HG03095 (cell line): ENCODE data around the gene TBX1.

Experiments used
- ATAC-seq: cut with Tn5 transposase; IDR thresholded peaks from one replicate; pipeline ENCODE4 v1.9.1; 2021; ENCODE audit warnings: moderate library complexity; ENCODE audit not compliant: unreplicated experiment

TBX1 gene

DNA sequence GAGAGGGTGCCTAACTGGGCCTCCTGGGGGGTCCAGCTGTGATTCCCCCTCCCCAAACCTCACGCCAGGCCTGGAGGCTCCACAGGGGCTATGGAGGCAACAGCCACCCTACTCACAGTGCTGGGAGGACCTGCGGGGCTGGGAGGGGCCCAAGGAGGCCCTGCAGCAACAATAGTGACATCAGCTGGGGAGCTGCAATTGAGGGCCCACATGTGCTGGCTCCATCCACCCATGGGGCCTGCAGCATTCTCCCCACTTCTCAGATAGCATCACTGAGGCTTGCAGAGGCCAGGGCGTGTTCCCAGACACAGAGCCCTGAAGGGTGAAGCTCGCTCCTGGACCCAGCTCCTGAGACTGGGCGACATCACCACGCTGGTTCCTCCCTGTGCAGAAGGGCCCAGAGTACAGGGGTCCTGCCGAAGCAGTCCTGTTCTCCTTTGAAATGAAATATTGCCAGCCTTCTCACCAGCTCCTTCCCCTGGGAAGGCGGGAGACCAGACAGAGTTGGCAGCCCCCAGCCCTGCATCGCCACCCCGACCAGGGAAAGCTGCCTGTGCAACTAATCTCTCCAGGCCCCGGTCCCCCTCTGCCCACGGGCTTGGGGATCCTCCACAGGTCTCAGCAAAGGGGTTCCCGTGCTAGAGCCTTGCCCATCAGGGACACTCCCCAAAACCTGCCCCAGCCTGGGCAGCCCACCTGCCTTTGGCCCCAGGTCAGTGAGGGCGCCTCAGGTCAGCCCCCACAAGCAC is 8.9 kb upstream of the TBX1 start:
- no peak for ATAC-seq

DNA sequence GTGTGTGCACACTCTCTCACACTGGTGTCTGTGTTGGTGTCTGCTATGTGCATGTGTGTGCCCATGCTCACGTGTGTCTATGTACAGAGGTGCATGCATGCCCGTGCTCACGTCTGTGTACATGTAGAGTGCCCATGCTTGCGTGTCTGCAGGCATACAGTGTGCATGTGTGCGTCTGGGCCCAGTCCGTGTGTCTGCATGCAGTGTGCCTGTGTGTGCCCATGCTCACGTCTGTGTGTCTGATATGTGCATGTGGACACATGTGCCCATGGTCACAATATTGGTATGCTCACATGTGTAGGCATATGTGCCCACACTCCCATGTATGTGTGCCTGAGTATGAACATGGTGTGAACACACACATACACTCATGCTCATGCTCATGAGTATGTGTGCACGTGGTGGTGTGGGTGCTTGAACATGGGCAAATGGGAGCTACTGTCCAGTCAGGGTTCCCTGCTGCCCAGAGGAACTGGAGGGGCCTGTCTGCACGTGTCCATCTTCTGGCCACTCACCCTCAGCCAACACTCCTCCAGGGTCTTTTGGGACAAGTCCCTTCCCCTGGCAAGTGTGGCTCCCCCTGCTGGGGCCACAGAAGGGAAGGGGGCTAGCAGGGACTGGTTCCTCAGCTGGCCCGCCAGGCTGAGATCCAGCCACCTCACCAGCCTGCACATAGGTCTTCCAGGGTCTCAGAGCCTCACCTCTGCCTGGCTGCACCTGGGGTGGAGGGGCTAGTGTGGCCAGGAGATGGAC is 7.3 kb upstream of the TBX1 start:
- ATAC-seq, result no peak

DNA sequence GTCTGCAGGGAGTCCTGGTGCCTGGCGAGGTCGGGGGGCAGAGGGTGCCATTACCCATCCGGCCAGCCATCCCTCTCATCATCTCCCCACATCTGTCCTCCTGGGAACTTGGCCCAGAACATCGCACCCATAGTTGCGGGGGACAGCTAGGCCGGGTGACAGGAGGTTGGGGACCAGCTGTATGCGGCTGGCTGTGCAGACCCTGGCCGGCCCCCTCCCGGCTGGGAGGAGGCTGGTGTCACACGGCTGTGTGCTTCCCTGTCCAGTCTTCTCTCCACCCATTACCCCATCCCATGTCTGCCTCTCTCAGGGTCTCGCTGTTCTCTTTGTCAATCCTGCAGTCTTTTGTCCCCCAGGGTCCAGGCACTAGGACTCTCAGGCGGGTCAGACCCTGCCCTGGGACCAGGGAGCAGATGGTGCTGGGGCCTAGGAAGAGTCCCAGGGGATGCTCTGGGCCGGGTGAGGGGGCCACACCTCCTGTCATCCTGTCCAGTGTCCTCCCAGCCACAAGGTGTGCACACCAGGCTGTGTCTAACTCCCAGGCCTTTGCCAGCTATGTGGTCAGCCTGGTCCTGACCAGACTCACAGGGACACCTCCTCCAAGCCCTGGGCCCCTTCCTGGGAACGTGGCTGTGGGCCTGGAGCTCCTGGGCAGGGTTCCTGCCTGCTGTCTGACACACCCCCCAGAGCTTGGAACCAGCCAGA is 6.4 kb upstream of the TBX1 start:
- ATAC-seq, result no peak

DNA sequence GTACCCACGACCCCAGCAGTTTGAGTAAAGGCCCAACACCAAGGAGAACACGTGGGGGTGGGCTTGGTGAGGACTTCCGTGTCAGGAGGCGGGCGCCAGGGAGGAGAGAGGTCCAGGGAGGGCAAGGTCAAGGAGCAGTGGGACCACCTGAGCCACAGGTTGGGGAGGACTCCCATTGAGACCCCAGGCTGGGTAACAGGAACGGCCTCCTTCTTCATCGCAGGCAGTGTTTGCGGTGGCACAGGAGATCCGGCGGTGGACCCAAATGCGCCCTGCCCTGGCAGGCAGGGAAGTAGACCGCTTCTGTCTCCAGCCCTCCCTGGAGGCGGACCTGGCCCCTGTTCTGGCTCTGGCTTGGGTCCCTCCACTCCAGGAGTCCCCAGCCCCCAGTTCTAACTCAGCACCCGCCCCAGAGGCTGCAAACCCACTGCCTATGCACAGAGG is 5.9 kb upstream of the TBX1 start:
- ATAC-seq, result no peak

DNA sequence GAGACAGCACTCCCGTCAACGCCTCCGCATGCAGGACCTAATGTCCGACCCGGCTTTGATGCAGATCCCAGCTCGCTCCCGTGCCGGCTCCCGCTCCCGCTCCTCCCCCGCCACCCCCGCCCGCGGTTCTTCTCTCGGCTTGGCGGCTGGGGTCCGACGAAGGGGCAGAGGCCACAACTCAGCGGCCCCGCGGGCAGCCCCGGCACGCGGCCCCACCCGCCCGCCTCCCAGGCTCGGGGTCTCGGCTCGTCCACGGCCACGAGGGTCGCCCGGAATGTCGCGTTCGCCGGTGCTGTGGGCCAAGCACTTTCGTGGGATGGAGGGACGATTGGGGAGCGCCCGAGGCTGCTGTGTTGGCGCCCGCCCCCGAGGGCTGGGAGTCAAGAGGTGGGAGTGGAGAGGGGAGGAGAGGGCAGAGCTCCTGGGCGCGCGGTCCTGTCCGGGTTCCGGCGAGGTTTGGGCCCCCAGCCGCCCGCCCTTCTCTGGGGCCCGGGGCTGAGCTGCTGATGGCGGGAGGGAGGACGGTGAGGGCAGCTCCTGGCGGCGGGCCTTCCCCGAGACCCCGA is 5.3 kb upstream of the TBX1 start:
- ATAC-seq, result no peak

DNA sequence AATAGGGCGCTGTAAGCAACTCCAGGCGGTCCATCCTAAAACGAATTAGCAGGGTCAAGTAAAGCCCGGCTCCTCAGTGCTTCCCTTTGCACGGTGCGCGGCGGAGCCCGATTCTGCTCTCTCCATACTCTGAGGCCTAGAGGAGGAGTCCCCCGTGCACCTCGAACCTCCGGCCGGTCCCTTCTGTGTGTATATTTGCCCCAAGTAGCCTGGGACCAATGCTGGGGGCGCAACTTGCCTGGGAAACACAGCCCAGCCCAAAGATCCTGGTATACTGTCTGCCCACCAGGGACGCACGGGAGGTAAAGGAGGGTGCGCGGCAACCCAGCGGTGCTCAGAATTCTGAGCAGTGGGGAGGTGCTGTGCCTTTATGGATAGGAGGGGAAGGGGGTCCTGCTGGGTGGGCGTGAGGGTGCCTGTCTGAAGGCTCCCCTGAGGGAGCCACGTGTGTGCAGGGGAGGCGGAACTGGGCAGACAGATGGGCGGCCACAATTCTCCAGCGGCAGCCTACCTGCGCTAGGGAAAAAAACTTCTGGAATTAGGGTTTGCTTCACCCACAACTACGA is 4.8 kb upstream of the TBX1 start:
- no peak for ATAC-seq

DNA sequence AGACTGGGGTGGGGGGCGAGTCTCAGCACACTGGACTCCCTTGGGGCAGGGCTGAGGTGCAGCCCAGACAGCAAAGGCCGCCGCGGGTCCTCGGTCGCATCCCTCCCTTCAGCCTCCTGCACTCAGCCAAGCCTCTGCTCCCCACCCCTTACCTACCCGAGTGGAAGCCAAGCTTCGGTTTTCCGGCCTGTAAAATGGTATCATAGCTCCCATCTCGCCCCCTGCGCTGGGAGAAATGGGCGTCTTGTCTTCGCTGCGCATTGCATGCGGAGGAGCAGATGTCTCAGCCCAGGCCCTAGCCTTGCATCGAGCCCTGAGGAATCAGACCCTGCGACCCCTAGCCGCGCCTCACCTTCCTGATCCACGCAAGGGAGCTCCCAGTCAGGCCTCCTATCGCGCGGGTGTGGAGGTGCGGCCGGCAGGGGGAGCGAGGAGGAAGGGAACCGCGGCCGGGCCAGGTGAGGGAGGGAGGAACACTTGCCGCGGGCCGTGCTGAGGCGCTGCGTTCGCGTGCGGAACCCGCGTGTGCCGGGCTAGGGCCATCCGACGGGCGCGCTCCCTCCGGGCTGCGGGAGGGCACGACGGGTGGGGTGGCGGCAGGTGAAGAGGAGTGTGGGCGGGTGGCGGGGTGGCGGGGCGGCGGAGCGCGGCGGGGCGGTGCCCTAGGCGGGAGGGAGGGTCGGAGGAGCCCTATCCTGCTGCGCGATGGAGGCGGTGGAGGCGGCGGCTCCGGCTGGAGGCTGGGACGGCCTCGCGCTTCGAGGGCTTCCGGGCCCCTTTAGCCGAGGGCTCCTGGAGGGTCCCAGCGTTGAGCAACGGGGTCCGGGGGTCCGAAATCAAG is 4.1 kb upstream of the TBX1 start:
- no peak for ATAC-seq

DNA sequence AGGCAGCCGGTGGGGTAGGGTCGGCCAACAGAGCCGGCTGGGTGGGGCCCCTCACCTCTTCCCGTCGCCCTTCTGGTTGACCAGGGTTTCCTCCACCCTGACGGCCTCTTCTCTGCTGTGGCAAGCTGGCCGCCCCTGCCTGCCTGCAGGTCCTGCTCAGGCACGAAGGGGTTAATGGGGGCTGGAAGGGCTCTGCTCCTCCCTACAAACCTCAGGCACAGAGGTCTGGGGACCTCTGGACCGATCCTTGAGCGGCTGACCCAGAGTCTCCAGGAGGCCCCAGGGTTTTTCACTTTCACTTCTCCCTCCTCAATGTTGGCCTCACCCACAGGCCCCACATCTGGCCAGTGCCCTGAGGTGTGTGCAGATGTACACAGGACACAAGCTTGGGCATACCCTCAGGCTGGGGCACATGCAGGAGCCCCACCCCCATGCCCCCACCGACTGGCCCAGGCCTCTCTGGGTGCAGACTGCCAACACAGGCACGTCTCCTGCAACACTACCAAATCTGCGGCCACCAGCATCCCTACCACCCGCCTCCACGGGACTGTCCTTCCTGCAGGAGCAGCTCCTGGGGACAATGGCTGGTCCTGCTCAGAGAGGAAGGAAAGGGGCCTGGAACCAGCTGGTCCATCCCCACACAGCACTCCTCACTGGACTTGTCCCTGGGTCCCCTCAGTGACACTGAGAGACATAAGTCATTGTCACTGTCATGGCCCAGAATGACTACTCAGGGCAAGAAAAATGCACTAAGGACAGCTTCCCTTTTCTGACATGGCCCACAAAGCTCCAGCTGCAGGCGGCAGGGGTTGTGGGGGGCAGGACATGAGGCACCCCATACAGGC is 3.2 kb upstream of the TBX1 start:
- no peak for ATAC-seq

DNA sequence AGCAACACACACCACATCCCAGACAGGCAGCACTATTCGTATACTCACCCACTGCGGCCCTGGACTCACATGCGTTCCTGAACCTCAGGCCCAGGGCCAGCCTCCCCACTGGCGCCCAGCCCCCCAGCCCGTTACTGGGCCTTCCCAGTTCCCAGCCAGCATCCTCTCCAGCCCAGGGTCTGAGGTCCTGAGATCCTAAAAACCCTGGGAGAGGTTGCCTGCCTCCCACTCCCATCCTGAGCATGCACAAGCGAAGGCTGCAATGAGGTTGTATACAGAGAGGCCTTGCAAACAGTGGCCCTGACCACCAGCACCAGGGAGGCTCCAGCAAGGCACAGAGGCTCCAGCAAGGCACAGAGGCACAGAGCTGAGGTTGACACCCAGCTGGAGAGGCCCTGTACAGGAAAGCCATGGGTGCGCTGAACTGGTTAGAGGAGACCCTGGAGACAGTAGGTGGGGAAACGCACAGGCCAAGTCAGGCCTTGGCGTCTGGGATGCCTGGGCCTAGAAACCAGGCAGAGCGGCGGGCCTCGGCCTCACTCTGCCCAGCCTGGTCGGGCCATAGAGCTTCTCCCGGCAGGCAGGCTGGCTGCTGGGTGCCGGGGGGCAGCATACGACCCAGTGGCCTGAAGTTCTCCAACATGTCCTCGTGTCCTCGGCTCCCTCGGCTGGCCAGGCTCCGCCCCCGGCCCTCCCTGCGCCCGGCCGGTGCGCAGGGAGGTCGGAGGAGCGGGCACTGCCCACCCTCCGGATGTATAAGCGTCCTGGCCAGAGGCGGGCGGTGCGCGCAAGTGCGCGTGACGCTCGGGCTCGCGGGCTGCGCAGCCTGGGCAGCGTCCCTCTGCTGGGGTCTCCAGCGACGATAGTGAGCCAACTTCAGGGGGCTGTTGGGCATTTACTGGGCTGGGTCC is 2.3 kb upstream of the TBX1 start:
- ATAC-seq, result no peak

DNA sequence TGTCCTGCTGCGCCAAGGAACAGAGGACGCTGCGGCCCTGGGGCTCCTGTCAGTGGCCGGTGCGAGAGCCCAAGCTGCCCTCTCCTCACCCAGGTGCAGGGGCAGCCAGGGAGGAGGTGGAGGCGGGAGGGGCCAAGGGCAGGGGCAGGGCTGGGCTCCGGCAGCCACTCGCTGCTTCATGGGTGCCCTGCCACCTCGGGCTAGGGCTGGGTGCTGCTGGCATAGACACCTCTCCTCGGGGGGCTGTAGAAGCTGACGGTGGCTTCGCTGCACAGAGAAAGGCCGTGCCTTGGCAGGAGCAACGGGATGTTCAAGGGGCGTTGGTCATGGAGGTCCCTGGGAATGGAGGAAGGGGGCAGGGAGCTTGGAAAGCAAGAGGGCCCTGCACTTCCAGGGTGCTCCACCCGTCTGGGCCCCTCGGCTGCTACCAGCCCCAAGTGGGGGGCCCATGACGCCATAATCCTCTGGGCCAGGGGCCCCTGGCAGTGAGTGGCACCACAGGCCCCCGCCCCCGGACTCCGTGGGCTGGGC is 1.6 kb upstream of the TBX1 start:
- no peak for ATAC-seq

DNA sequence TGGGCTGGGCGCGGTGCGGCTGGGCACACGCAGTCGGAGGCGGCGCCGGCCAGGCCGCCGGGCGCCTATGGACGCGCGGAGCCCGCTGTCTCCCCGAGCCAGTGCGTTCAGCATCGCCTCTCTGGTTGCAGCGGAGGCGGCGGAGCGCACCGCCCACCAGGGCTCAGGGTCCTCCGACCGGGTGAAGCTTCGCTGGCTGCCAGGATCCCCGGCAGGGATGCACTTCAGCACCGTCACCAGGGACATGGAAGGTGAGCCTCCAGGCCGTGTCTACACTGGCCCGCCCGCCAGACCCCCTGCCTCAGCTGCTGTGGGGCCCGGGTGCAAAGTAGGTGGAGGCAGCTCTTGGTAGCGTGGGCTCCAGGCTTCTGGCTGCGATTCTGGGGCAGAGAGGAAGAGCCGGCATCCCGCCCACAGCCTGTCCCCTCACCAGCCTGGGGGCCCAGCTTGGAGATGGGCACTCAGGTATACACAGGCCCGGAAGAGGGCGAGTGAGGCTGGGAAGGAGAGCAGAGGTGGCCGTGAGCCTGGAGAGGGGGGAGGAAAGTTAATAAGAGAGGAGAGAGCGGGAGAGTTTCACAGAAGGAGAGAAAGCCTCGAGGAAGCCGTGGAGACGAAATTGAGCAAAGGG is 1.0 kb upstream of the TBX1 start:
- ATAC-seq, result no peak

DNA sequence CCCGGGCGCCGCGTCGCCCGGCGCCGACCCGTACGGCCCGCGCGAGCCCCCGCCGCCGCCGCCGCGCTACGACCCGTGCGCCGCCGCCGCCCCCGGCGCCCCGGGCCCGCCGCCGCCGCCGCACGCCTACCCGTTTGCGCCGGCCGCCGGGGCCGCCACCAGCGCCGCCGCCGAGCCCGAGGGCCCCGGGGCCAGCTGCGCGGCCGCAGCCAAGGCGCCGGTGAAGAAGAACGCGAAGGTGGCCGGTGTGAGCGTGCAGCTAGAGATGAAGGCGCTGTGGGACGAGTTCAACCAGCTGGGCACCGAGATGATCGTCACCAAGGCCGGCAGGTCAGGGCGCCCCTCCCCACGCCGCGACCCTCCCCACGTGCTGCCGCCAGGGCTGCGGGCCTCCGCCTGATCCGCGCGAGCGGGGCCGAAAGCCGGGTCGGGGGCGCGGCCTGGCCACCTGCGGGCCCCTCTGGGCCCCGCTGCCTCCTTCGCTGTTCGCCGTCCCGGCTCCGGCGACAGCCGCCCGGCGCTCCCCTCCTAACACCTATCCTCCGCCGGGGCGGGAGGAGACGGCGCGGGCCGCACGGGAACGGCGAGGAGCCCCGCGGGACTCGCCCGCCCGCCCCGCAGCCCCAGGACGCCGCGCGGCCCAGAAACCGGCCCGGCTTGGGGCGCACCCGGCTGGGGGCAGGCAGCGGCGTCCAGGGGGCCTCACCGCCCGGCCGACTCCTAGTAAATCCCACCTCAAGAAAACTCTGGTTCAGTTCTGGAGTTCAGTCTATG is 560 bp downstream of the TBX1 start:
- ATAC-seq, result no peak

DNA sequence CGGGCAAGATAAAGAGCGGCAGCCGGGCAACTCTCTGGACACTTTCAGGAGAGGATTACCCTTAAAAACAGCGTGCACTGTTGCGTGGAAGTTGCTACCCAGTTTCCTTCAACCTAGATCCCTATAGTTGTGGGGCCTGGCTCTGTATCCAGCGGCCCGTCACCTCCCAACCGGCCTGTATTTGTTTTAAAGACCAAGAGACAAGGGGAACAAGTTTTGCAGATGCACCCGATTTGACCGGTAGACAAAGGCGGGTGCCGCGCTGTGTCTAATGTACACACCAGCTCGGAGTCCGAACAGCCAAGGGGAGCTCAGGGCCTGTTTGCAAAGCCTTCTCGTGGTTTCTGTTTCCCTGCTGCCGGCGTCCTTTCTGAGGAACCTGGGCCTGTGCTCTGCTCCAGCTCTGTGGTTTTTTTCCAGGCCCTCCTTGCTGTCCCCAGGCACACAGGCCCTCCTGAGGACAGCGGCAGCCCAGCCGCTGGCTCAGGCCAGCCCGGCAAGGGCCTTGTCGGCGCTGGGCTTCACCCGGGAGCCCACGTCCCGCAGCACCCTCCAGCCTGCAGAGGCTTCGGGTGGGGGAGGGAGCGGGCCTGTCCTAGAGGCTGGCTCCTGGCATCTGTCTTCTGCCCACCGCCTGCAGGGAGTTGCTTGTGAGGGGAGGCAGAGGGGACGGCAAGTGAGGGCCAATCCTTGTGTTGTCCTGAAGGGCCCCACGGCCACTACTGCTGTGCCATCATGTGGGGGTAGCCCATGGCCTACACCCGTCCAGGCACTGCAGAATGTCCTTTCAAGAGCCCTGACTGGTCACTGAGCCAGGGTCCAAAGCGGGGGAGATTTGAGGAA is 1.4 kb downstream of the TBX1 start:
- no peak for ATAC-seq

DNA sequence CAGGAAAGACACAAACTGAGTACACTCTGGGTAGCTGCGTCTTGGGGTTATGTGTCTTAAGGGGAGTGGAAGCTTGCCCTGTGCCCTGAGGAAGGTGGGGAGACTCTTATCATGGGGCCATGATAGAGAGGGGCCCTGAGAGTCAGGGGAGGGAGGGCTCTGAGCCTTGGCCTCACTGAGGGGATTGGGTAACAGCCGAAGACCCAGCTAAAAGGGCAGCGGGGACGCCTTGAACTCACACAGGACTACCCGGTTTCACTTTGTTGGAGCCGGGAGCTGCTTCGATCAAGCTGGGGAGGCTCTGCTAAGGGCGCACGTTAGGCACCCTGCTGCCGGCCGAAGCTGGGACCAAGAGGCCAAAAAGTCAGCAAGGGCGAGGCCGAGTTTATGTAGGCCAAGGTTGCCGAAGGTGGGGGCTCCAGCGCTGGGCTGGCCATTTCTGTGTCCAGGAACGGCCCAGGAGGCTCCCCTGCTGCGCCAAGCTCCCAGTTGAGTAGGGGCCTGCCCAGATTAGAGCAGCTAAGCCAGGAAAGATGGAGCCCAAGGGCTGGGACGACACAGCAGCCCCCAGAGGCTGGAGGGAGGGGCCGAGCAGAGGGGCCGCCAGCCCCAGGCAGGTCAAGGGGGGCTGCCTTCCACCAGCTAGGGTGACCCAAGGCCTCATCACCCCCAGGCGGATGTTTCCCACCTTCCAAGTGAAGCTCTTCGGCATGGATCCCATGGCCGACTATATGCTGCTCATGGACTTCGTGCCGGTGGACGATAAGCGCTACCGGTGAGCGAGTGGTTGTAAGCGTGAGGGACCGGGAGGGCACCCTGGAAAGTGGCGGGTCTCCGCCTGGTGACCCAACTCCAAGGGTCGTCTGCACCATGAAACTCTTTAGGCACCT is 2.2 kb downstream of the TBX1 start:
- no peak for ATAC-seq
